Activated CD8-positive, alpha-beta memory T cell treated with anti-CD3 and anti-CD28 coated beads, Interleukin-2, amount 50 U/mL, for 4 hours (primary cell): ENCODE measurements around the gene SLC25A4.
A peak's percentile ranks its signal among the peaks of the same experiment; 100 is the strongest.

ENCODE experiments used
- DNase-seq: peaks from one replicate; pipeline ENCODE4 v3.0.0-alpha.2; 2020

The SLC25A4 gene

DNA sequence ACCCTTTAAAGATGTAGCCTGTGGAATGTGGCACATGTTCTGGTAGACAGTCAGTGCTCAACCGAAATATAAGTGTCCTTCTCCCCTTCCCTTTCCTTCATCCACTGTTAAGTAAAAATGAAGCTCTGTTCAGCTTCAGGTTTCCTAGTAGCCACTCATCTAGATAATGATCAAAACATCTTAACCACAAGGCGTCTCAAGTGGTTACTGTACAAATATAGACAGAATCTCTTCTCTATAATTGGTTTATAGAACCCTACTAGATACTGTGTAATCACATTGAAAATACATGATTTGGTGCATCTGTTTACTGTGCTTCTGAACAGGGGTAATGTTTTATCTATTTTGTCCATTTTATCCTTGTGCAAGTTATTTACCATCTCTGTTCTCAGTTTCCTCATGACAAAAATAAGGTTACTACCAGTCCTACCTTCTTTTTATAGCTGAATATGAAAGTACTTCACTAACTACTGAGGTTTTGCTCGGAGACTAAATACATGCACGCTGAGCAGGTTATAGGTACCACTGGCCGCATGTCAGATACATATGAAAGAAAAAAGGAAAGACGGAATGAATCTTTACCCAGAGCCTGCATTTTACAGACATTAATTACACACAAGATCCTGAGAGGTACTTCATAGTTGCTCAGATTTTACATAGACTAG lies 20.3 kb upstream of the SLC25A4 start:
- DNase-seq: no peak

DNA sequence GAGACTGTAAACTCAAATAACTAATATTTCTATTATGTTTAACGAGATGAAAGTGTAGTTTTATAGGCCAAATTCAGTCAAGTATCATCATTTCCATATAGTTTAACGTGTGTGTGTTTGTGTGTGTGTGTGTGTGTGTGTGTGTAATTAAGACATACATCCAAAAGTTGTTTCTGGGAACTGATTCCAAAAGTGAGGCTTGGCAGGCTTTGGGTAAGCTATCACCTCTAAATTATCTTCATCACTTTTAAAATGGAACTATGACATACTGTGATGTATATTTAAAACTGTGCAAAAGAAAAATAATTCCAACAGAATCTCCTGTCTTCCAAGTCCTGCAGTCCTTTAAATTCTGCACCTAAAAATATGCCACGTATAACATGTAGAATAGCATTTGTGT lies 19.1 kb upstream of the SLC25A4 start:
- no peak for DNase-seq

DNA sequence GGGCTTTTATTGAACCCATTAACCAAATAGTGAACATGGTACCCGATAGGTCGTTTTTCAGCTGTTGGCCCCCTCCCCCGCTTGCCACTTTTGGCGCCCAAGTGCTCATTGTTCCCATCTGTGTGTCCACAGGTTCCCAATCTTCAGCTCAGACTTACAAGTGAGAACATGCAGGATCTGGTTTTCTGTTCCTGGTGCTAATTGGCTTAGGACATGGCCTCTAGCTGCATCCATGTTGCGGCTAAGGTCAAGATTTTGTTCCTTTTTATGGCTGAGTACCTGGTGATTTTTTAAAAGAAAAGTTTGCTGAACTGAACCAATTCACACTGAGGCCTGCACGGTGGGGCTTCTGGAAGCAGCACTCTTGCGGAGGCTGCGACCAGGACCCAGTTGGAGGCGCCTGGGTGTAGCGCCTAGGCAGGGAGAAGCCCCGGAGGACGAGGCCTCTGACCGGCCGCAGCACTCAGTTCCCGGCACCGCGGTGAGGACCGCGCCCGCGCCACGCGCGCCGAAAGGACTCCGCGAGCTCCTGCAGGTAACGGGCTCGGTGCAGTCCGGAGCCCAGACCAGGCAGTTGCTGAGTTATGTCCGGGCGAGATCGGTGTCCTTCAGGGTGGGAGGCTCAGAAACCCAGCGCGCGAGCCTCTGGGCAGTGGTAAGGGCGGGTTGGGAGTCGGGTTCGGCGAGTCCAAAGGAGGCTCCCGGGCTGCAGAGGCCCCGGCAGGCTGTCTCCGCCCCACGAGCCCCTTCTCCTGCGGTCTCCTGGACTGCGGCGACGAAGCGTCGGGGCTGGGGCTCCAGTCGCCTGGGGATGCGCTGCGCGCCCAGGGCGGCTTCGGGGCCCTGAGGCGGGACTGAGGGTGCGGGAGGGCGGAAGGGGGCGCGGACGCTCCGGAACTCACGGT lies 15.8 kb upstream of the SLC25A4 start:
- no peak for DNase-seq

DNA sequence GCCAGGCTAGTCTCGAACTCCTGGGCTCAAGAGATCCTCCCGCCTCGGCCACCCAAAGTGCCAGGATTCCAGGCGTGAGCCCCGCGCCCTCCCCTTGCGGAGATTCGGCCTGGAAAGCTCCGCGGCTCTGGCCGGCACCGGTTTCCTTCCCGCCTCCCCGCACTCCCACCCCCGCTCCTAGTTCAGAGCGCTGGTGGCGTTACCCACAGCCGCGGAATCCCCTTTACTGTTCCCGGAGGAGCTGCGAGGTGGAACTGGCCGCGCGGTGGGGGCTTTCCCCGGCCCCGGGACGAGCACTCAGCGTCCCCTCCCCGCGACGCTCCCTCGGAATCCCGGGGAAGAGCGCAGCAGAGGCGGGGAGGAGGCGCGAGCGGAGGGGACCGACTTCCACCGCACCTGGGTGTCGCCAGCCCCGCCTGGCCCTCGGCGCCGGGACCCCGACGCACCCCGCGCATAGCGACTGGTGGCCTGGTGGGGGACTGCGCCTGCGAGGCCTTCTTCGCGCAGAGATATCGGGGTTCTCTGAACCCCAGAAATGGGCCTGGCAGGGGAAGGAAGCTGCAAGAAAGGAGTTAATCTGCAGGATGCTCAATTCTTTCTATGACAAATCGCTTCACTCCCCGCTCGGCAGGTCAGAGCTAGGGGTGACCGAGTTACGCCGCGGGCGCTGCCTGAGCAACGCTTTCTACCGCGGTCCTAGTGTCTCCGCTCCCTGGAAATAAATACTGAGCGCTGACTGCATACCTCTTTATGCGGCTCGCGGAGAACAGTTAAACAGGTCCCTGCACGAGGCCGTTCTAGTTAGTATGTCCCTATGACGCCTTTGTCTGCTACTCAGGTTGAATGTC lies 14.6 kb upstream of the SLC25A4 start:
- peak; percentile 22 for DNase-seq

DNA sequence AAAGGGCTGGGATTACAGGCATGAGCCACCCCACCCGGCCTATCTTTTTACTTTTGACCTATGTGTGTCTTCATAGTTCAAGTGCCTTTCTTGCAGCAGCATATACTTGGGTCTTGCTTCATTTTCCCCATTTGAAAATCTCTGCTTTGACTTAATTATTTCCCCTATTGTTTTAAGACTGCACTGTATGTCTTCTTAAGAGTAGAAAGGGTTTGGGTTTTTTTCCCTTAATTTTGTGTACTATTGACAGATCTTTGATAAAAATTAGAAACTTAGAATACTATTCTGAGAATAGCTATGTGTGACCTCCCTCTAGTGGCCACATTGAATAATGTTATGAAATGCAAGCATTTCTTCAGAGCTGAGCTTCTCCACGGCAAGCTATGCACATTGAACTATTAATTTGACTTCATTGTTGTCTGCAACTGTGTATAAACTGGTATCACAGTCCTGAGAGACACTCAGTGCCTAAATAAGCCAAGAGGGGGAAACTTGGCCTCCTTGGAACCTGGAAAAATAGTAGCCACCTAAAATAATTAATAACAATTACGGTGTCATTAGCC lies 8.7 kb upstream of the SLC25A4 start:
- DNase-seq: no peak

DNA sequence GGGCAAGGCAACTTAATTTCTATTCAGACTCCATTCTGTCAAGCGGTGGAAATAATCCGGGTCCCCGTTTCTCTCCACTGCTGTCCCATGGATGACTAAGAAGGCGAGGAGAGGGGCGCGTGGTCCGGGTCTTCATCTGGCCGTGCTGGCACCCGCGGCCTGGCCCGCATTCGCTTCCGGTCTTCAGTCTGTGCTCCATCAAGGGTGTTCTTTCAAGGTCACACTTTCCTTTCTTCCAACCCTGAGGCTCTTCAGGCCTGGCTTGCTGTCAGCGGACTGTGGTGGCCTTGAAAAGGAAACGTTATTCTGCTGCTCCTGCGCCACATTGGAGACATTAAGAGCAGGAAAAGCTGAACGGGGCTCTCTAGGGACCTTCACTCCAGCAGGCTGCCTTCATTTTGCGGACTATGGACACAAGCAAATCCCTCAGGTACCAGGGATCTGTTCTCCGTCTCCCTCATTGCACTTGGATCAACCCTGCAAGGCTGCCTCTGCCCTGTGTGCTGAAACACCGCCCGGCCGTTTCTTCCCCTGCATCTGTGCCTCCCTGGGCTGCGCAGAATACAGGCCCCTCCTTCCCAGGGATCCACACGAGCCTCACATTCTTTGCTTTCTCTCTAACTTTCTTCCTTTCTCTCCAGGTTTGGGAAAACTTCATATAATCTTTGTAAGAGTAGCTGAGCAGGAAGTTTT lies 5.7 kb upstream of the SLC25A4 start:
- no peak for DNase-seq

DNA sequence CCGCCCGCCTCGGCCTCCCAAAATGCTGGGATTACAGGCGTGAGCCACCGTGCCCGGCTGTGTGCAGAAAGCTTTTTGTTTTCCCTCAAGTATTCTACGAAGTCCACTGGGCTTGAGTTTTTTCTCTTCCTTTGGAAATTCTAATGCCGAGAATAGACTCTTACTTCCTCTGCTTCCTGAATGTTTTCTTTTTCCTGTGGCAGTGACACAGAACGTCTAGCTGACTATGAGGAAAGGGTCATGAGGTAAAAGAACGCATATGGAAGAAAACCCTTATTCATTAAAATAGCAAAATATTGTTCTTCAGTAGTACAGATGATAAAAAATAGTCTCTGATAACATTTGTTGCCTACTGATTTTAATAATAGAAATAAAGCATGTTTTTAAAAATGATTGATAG lies 4.9 kb upstream of the SLC25A4 start:
- no peak for DNase-seq

DNA sequence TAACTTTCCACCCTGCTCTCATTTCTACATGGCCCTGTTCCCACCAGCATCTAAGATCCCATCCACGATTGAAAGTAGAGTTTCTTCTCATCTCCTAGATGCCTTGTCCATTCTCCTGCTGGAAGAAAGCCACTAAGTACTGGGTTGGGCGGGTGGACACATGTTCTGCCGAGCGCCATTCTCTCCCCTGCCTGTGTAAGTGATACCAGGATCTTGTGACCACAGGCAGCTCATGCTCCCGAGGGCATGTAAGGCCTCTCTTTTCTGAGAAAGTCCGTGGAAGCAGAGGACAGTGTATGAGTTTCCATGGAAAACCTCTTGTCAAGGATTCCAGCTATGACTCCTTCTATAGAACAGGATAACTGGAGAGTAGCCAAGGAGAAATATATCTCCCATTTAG lies 3.3 kb upstream of the SLC25A4 start:
- DNase-seq: no peak

DNA sequence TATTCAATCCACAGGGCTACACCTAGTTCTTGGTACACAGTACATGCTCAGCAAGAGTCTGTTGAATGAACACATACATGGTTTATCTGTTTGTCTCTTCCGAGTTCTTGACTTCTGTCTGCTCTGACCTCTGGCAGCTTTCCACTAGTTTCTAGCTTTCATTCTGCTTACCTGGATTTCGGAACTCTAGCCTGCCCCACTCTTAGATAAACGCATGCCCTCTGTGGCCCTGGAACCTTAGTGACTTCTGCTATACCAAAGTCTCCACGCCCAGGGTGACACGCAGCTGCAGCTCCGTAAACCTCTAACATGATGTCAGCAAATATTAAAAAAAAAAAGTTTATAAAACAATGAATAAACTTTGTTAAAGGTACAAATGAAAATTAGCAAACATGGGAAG lies 1.3 kb upstream of the SLC25A4 start:
- no peak for DNase-seq

DNA sequence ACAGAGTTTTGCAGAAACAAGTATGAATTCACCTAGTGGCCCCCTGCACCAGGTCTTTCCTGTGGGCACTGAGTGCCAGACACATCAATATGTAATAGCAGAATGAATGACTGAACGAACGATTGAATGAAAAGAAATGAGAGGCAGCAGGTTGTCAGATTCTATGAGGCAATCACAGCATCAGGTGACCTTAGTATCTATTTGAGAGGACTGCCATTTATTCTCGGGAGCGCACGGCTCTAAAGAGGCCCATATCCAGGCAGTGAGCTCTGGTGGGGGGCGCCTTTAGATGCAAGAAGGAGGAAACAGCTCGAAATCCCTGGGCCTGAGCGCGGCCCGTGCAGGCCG lies 528 bp upstream of the SLC25A4 start:
- DNase-seq: no peak

DNA sequence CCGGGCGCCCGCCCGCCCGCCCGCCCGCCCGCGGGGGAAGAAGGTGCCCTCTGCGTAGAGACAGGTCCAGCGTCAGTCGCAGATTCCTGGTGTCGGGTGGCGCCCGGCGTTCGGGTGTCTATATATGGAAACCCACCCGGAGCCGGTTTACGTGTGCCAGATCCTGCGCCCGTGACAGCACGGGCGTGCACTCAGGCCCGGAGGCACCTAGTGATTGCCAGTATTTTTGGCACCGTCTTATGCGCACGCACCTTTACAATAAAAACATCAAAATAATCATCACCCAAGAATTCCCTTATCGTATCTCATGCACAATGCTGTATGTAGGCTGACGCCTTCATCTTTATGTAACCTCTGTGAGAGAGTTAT lies 519 bp downstream of the SLC25A4 start:
- DNase-seq: peak; percentile 34

DNA sequence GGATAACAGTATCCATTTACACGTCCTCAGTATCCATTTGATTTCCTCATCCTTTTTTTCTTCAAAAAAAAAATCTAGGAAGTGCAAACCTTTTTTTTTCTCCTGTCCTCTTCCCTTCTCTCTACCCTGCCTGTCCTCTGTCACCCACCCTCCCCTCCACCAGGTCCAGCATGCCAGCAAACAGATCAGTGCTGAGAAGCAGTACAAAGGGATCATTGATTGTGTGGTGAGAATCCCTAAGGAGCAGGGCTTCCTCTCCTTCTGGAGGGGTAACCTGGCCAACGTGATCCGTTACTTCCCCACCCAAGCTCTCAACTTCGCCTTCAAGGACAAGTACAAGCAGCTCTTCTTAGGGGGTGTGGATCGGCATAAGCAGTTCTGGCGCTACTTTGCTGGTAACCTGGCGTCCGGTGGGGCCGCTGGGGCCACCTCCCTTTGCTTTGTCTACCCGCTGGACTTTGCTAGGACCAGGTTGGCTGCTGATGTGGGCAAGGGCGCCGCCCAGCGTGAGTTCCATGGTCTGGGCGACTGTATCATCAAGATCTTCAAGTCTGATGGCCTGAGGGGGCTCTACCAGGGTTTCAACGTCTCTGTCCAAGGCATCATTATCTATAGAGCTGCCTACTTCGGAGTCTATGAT lies 1.7 kb downstream of the SLC25A4 start:
- DNase-seq: no peak

DNA sequence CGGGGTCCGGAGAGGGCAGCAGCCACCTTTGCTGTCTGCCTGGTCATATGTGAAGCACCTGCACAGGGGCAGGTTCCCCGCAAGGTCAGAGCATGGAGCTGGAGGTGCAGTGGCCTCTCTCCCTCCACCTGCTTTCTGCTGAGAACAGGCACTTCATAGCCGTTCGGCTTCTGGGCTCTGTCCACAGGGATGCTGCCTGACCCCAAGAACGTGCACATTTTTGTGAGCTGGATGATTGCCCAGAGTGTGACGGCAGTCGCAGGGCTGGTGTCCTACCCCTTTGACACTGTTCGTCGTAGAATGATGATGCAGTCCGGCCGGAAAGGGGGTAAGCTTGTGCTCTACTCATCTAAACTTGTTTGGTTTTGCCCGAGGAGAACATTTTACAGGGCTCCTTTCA lies 2.5 kb downstream of the SLC25A4 start:
- no peak for DNase-seq

DNA sequence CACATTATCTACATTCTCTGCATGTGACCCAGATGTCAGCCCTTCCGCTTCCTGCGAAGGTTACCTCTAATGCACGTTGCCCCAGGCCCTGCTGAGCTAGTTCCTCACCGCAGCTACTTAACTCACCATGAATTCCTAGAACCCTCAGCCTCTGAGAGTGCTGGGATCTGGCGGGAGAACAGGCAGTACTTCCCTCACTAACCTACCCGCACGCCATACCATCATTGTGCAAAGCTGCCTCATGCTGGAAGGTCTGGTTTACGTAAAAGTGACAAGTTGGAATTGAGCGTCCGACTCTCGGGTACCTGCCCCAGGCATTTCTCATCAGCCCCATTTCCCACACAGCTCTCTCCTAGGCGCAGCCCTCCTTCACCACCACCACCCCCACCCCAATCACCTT lies 6.3 kb downstream of the SLC25A4 start:
- DNase-seq: no peak

DNA sequence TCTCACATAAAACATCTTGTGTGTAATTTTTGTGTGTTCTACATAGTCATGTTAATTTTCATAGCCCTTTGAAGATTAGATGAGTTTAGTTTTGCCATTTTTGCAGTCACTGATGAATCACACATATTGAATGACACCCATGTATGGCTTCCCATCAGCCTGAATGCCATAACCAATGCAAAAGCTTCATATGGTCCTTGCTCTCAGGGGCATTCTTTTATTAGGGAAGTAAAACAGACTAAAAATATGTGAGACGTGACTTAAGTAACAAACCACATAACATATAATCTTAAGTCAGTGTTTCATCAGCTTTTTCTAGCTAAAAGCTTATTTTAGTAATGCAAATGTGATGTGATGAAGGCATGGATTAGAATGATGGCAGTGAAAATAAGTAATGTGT lies 8.2 kb downstream of the SLC25A4 start:
- no peak for DNase-seq

DNA sequence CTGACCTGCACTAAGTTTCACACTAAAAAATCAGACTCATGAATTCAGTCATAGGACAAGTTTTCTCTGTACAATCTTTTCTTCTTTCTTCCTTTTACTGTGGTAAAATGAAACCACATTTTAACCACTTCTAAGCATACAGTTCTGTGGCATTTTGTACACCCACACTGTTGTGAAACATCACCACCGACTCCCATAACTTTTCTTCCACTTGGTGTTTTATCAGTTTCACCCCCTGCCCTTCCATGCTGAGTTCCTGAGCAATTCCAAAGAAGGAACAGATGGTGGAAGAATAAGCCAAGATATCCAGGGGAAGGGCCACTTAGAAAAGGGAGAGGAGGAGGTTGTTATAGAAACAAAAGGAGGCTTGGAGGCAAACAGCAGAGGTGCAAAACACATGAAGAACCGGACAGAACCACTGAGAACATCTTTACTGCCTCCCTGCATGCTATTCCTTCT lies 22.6 kb downstream of the SLC25A4 start:
- DNase-seq: no peak

DNA sequence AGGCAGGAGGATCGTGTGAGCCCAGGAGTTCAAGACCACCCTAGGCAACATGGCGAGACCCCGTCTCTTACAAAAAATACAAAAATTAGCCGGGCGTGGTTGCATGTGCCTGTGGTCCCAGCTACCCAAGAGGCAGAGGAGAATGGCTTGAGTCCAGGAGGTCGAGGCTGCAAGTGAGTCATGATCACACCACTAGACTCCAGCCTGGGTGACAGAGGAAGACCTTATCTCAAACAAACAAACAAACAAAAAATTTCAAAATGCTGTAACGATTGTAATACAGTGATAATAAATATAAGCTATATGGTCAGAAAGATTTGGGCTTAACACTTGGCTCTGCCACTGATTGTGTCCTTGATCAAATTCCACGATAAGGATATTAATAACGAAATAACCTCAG lies 24.2 kb downstream of the SLC25A4 start:
- no peak for DNase-seq

DNA sequence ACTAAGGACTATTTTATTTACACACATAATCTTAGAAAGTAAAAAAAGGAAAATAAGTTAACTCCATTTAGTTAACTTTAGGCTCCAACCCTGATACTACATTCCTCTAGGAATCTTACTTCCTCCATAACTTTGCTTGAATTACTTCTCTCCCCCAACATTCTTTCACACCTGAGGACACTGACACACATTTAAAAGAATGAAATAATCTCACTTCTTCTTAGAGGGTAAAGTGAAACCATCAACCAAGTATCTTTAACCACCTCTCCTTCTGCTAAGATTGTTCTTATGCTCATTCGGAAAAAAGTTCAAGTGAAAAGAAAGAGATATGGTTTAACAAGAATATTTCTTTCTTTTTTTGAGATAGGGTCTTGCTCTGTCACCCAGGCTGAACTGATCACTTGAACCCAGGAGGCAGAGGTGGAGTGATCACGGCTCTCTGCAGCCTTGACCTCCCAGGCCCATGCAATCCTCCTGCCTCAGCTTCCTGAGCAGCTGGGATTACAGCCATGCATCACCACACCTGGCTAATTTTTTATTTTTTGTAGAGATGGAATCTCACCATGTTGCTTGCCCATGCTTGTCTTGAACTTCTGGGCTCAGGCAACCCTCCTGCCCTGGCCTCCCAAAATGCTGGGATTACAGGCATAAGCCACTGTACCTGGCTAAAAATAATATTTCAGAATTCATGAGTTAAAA lies 28.5 kb downstream of the SLC25A4 start:
- no peak for DNase-seq

DNA sequence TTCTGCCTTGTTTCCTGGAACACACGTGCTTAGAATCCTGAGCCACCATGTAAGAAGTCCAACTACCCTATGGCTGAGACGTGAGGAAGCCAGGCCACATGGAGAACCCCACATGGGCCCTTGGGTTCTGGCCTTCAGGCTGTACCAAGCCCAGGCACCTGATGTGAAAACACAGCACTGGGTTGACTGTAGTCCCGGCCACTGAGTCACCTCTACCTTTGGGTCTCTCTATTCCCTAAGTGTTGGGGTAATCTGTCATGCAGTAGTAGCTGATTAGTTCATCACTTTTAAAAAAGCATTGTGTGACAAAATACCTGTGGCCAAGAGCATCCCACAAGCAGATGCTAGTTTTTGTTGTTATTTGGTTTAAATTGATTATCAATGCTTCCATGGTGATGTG lies 36.4 kb downstream of the SLC25A4 start:
- no peak for DNase-seq

DNA sequence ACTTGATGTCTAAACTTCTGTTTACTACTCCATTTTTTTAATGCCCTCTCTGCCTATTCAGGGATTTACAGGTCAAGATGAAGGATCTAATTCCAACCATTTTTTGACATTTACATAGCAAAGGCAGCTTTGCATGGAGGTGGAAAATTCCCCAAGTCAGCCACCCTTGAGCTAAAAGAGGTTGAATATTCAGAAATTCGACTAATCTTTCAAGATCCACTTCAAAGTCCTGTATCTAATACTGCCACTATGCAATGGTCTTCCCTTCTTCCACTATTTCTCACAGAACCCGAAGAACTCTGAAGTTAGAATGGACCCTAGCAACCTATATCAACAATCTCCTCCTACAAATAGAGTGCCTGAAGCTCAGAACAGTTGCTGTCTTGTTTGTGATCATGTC lies 39.2 kb downstream of the SLC25A4 start:
- no peak for DNase-seq

DNA sequence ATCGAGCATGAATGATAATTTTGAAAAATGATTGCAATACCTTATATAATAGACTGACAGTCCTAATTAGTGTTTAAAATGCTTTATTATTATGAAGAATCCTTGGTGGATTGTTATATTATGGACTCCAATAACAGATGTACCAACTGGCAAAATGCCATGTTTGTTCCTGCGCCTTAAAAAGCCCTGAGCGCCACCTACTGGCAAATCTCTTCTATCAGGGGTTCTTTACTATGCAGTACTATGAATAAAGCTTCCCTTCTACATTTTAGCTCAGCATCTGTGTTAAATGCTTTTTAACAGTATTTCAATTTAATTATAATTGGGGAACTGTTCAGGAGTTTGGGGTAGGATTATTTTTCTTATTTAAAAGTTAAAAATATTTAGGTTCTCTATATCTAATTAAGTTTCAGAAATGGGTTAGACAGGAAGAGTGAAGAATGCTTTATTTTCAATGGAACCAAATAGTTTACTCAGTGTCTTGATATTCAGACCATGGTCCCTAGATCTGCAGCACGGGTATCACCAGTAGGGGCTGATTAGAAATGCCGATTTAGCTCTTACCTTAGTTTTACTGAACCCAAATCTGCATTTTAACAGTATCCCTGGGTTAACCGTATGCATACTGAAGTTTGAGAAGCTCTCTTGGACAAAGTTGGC lies 40.7 kb downstream of the SLC25A4 start:
- DNase-seq: peak; percentile 76
